ENCODE data around the gene FOLR1. TPM values are rescaled to one million over a fixed set of nuclear protein-coding genes. Genes with fewer than 3 reads are reported as not detected.

Gene FOLR1
- total RNA-seq, 1 donor from 2014 or later: not detected

DNA sequence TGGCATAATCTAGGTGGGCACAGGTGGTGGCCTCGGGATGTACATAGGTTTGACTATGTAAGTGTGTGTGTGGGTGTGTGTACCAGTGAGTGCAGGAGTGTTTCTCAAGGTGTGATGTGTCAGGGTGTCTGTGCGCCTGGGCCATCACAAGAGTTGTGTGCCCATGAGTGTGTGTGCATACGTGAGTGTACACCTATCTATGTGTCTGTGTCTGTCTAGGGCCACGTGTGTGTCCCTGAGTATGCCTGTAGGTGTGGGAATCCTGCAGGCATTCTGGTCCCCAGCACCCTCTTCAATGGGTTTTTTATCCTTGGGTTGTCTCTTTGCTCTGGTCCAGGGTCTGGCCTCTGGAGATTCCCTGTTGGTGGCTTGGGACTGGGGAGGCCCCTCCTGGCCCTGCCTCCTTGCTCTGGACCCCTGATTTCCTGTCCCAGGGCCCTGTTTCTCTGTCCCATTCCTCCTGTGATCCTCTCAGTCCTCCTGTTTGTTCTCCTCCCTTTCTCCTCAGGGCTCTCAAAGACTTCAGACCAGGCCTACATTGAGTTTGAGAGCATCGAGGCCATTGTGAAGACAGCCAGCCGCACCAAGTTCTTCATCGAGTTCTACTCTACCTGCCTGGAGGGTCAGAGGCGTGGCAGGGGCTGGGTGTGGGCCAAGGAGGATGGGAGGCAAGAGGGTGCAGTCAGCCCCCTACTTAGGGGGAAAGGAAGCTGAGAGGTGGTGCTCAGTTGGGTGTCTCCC is 42.0 kb downstream of the FOLR1 start:
- DNase-seq (ENCODE audit: low spot score): peak; percentile 31
- ATAC-seq: no peak

DNA sequence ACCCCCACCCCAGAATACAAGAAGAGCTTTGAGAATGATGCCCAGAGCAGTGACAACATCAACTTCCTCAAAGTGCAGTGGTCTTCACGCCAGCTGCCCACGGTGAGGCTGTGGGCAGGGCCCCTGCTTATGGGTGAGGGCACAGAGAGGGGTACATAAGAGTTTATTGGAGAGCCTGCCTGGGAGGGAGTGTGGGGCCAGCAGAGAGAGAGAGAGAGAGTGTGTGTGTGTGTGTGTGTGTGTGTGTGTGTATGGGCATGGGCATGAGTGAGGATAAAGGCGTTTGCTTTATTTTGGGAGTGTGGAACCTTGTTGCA is 42.5 kb downstream of the FOLR1 start:
- no peak for ATAC-seq
- DNase-seq (ENCODE audit: low spot score): peak; percentile 14

DNA sequence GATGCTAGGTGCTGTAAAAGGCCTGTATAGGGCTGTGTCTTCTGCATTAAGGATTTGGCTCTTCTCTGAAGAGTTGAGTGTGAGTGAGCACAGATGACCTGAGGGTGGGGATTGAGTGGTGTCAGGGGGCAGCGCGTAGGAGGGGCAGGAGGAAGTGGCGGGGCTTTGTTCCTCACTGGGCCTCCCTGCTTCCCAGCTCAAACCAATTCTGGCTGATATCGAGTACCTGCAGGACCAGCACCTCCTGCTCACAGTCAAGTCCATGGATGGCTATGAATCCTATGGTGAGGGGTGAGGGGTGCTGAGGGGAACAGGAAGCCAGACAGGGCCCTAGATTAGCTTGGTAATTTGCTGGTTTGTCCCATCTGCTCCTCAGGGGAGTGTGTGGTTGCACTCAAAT is 43.0 kb downstream of the FOLR1 start:
- ATAC-seq (no peak), DNase-seq (ENCODE audit: low spot score) (peak; percentile 27)

DNA sequence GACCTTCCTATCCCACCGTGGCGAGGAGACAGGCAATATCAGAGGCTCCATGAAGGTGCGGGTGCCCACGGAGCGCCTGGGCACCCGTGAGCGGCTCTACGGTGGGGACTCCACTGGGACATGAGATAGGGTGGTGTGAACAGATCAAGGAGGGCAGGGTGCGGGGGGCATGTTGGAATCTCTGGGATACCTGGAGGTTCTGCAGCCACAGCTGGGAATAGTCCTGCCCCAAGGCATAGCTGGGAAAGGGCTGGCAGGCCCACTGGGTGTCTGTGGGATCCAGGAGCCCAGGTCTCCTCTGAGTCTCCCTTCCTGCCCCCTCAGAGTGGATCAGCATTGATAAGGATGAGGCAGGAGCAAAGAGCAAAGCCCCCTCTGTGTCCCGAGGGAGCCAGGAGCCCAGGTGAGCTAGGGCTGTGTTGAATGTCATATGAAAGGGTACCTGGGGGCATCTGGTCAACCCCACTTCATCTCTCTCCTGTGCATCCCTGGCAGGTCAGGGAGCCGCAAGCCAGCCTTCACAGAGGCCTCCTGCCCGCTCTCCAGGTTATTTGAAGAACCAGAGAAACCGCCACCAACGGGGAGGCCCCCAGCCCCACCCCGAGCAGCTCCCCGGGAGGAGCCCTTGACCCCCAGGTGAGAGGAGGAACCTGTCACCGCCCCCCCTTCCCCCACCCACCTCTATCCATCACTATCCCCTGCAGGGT is 43.6 kb downstream of the FOLR1 start:
- DNase-seq (ENCODE audit: low spot score): peak; percentile 33
- ATAC-seq: no peak

DNA sequence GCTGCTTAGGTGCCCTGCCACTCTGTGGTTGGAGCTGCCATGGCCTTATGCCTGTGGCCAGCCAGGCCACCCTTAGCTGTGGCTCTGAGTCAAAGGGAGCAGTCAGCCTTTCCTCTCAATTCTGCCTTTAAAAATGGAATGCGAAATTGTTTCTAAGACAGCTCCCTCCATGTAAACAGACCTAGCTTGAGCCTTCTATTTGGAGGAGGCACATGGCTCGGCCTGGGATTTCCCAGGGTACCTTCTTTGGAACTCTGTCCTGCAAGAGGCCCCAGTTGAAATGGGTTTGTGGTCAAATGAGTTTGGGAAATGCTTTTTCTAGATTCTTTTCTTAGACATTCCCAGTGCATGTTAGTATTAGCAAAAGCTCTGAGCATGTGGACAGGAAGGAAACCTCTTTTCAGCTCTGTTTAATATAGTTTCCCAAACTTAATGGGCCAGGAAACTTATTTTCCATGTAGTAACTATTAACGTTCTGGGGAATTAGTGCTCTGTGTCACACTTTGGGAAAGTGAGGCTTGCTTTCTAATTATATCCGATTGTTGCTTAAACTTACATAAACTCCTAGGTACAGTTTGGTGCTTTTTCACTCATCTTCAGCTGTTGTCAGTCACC is 44.2 kb downstream of the FOLR1 start:
- no peak for ATAC-seq

DNA sequence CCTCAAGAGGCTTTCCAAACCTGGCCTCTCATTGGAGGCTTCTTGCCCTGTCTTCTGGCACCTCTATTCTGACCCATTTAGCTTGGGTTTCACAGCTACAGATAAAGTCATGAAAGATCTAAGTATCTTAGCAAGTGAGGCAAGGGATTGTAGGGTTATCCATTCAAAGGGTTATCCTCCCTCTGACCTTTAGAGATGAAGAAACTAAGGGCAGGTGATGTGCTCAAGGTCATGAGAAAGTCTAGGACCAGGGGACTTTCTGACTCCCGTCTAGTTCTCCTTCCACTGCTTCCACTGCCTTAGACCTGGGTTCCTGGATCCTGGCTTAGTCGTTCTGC is 44.8 kb downstream of the FOLR1 start:
- DNase-seq (ENCODE audit: low spot score) (no peak), ATAC-seq (no peak)

More for the DNA sequence above, 44.2 kb downstream of the FOLR1 start:
- no peak for DNase-seq (ENCODE audit: low spot score)

DNA sequence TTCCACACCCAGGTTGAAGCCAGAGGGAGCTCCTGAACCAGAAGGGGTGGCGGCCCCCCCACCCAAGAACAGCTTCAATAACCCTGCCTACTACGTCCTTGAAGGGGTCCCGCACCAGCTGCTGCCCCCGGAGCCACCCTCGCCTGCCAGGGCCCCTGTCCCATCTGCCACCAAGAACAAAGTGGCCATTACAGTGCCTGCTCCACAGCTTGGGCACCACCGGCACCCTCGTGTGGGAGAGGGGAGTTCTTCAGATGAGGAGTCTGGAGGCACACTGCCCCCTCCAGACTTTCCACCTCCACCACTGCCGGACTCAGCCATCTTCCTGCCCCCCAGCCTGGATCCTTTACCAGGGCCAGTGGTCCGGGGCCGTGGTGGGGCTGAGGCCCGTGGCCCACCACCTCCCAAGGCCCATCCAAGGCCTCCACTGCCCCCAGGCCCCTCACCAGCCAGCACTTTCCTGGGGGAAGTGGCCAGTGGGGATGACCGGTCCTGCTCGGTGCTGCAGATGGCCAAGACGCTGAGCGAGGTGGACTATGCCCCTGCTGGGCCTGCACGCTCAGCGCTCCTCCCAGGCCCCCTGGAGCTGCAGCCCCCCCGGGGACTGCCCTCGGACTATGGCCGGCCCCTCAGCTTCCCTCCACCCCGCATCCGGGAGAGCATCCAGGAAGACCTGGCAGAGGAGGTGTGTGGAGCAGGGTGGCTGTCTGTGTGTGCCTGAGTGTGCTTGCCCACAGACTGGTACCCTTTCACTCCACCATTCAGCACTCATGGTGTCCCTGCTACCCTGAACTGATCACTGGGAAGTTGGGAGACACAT is 45.4 kb downstream of the FOLR1 start:
- peak; percentile 2 for ATAC-seq
- no peak for DNase-seq (ENCODE audit: low spot score)

DNA sequence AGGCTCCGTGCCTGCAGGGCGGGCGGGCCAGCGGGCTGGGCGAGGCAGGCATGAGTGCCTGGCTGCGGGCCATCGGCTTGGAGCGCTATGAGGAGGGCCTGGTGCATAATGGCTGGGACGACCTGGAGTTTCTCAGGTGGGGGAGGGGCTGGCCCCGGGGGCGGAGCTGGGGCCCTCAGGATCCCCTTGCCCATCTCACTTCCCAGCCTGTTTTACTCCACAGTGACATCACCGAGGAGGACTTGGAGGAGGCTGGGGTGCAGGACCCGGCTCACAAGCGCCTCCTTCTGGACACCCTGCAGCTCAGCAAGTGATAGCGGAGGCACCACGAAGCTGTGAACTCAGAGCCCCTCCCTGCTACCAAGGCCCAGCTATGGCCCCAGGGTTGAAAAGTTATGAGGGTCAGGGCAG is 46.1 kb downstream of the FOLR1 start:
- ATAC-seq: peak; percentile 31
- no peak for DNase-seq (ENCODE audit: low spot score)

DNA sequence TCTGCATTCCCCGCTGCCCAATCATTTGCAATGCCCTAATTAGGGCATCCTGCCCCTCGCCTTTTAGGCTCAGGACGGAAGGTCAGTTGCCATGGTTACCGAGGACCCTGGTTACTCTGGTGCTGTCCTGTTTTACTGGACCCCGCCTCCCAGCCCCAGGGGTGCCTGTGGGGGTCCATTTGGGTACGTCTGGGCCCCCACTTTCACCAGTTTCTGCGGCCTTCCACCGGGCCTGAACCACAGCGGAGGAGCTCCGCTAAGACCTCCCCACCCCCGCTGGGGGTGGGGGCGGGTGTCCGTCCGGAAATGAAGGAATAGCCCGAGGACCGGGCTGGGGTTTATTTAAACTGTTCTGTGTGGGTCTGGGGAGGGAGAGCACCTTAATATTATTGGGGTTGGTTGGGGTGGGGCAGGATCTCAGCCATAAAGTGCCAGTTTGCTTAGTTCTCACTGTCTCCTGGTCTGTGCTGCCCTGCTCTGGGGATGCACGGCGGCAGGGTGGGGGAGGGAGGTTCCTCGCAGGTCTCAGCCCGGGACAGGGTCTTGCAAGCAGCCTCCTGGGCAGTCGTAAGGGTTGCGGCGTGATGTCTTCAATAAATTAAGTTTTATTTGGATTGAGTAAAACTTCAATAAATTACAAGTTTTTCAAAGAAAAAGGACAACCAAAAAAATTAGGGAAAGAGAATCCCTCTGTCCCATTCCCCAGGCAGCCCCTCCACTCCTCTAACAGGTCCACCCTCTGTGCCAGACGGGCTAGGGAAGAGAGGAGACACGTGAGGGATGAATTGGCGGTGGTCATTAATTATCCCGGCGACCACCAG is 46.8 kb downstream of the FOLR1 start:
- DNase-seq (ENCODE audit: low spot score) (no peak), ATAC-seq (no peak)

DNA sequence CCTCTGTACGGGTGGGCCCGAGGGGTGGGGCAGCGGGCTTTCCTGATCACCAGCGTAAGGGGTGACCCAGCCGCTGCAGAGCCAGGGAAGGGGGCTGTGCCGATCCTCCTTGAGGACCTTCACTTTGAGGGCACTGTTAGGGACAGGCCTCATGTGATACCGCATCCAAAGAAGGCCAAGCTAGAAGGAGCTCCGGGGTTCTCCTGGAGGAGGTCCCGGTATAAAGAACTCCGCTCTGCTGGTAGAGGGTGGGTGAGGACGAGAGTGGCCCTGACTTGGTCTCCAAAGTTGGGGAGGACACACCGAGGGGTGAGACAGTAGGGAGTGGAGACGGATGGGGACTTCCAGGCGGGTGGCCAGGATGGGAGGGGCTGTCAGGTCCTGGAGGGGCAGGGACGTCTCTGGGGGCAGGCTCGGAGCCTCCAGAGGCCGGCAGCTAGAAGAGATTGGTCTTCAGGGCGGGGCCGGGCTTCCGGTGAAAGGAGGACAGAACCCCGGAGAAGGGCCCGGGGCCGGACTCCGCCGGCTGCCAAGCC is 47.4 kb downstream of the FOLR1 start:
- peak; percentile 52 for ATAC-seq
- DNase-seq (ENCODE audit: low spot score): no peak

DNA sequence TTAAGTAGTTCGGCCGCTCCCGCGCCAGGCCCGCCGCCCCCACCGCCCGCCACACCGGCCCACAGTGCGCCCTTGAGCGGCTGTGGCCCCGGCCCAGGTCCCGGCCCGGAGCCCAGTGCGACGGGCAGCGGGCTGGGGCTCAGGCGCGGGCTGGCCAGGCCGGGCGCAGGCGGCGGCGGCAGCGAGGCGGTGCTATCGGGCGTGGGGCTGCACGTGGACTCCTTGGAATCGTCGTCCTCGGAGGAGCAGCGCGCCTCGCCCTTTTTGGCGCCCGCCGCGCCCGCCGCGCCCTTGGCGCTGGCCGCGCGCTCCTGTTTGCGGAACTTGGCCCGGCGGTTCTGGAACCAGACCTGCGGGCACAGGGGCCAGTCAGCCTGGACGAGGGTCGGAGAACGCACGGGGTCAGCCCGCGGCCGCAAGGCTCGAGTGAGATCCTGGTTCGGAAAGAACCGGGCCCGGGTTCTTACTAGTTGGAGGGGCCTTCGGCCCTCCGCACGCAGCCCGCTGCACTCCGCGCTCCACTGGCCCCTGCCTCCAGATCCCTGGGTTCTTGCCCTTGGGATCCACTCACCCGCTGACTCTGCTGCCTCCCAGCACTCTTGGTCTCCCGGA is 48.0 kb downstream of the FOLR1 start:
- no peak for DNase-seq (ENCODE audit: low spot score)
- ATAC-seq: peak; percentile 63

DNA sequence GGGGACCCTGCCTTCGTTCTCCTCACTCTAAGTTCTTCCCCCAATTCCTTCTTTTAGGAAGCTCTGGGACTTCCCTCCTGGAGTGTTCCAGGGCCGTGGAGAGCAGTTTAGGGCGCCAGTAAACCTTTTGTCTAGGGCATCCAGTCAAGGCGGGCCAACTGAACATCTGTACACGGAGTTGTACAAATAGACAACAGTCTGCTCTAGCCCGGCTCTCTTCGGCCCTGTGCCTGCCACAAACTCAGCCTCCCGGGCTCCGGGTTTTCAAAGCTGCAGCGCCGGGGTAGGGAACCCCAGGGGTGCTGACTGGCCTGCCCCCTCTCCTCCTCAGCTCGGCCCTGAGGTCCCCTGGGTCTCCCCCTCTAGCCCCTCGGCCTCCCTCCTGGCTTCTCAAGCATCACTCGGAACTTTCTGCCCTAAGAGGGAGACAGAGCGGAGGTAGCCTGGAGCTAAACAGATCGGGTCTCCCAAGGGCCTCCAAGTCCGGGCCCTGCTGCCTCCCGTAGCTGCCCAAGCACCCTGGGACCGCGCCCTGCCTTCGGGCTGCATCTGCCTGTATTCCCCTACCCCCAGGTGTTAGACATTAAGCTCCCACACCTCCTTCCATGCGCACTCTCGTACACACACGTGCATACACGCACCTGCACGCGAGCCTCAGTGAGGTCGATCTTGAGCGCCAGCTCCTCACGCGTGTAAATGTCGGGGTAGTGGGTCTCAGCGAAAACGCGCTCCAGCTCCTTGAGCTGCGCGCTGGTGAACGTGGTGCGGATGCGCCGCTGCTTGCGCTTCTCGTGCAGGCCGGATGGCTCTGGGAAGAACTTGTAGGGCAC is 48.7 kb downstream of the FOLR1 start:
- peak; percentile 29 for ATAC-seq
- no peak for DNase-seq (ENCODE audit: low spot score)

DNA sequence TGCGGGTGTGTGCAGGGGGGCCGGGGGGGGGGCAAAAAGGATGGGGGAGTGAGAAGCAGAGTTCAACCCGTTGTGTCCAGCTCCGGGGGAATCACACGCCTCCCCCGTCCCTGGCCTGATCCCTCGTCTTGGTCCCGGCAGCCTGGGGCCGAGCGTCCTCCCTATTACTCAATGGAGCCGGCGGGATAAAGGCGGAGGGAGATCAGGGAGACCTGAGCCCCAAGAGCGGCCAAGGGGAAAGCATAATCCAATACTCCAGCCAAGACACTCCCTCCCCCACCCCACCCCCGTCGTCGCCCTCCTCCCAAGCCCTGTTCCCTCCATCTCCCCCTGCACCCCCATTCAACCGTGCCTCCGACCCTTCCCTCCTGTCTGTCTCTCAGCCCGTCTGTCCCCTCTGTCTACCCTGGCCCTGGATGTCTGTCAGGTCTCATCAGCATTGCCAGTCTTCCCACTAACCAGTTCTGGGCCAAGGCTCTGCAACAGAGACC is 49.4 kb downstream of the FOLR1 start:
- DNase-seq (ENCODE audit: low spot score): no peak
- no peak for ATAC-seq

DNA sequence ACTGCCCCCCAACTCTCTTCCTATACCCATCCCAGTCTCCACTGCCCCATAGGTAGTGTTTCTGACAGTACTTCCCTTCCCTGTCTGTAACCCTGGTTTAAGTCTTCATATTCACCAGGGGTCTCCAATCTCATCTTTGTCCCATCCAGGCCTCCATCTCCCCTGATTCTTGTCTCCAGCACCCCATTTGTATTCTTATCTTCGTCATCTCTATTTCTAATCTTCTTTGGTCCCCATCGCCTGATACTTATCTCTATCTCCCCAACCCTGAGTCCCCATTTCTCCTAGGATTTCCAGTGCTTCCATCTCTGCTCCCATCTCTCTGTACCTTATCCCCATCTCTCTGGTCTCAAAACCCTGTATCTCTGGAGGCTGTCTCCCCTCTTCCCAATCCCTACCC is 50.2 kb downstream of the FOLR1 start:
- no peak for ATAC-seq
- DNase-seq (ENCODE audit: low spot score): no peak

DNA sequence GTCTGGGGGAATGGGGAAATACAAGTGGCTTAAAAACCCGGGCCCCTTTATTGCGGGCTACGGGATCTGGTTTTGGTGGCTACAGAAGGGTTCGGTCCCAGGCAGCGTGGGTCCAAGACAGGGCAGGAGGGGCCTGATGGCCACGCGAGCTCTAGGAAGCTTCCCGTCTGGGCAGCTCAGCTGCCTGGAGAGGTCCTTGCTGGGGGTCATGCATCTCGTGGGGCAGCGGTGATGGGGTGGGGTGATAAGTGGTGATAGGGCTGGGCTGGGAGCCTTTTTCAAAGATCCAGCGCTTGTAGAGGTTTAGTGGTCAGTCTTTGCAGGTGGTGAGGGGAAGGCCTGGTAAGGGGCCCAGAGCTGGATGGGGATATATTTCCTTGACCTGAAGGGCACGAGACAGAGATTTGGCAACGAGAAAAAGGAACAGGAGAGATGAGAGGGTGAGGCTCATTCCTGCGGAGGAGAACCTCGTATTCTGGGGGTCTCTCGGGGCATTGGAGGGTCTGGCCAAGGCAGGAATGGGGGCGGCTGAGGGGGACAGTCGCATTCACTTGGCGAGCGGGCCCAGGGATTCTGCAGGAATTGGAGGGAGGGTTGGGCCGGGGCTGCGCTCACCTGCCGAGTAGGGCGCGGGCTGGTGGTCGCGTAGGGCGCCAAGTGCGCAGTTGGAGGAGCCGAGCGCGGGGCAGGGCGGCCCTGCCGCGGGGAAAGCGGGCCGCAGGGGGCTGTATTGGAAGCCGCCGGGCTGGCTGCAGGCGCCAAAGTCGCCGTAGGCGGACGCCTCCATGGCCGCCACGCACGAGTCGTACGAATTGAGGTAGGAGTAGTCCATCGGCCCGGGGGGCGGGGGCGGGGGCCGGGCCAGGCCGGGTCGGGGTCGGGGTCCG is 51.5 kb downstream of the FOLR1 start:
- DNase-seq (ENCODE audit: low spot score): no peak

DNA sequence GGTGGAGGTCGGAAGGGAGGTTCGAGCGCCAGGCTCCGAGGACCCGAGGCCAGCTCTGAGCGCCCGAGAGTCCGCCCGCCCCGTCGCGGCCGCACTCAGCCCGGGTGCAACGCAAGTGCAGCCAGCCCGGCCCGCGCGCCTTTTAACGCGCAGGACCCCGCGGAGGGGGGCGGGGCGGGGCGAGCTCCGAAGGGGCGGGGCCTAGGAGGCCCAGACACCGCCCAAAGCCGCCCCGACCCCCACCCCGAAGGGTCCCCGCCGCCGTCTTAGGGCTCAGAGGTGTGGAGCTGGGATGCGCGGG is 52.1 kb downstream of the FOLR1 start, which contains the start of gene PHOX2A:
TSS of gene PHOX2A (minus strand) at position 117 of the 301 bp plus-strand sequence. CDS start 172 bp downstream, outside the sequence.
- ATAC-seq (no peak), DNase-seq (ENCODE audit: low spot score) (no peak)

More for the DNA sequence above, 51.5 kb downstream of the FOLR1 start:
- ATAC-seq: no peak

DNA sequence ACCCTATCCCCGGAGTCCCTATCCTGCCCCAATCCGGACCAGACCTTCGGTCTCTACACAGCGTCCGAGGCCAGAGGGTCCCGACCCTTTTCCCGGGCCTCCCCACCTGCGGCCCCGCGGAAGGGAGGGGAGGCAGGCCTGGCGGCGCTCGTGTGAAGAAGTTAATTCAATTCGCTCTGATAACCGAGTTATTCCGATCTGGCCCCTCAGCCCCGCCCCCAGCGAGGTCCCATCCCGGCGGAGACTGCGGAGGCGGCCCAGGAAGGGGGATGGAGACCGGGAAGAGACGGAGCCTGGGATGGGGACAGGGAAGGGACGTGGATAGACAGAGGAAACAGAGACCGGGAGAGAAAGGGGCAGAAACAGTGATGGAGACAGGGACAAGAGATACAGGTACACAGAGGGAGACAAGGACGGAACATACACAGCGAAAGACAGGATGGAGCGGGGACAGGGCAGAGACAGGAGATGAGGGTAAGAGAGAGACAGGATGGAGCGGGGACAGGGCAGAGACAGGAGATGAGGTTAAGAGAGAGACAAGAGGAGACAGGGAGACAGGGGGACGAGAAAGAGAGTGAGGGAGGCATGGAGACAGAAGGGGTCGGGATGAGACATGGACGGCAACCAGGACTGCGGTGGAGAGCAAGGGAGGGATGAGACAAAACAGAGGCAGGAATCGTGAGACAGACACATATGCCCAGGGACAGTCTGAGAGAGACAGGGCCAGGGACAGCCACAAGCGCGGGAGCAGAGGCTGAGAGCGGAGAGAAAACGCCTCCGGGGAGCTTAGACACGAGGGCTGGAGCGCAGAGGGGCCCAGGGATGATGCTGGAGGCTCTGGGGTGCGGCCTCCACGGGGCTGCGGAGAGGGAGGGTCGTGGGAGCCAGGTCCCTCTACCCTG is 52.7 kb downstream of the FOLR1 start:
- ATAC-seq (no peak), DNase-seq (ENCODE audit: low spot score) (no peak)
